Calu3 (cell line): ENCODE results near the gene C8G. TPM values are rescaled to one million over a fixed set of nuclear protein-coding genes. Genes with fewer than 3 reads are reported as not detected.

Source experiments
- BruUV-seq: library from RNA; stranded (reverse); fragments of 400-500 nt; replicated peaks from 2 replicates; lab custom pipeline; 2021; lab: Mats Ljungman, UMichigan
- CTCF ChIA-PET: fragments of 300-600 bp; sonication (Branson Sonifier 250); formaldehyde crosslinking; loops from one replicate; lab custom pipeline; 2022; ENCODE audit warnings: antibody characterized with exemption; lab: Charles Lee
- DNase-seq: peaks from one replicate; pipeline ENCODE4 v3.0.0; 2022
- H3K27ac Mint-ChIP-seq: one replicate; pipeline ENCODE4 v1.8.0; 2022; ENCODE audit warnings: mixed read lengths; ENCODE audit not compliant: unreplicated experiment
- H3K27me3 Mint-ChIP-seq: one replicate; pipeline ENCODE4 v1.8.0; 2022; ENCODE audit warnings: mixed read lengths; ENCODE audit not compliant: unreplicated experiment
- H3K36me3 Mint-ChIP-seq: one replicate; pipeline ENCODE4 v1.8.0; 2022; ENCODE audit warnings: mild to moderate bottlenecking, moderate library complexity, mixed read lengths; ENCODE audit not compliant: insufficient read depth, unreplicated experiment
- H3K4me1 Mint-ChIP-seq: one replicate; pipeline ENCODE4 v1.8.0; 2022; ENCODE audit warnings: mild to moderate bottlenecking, low read depth, mixed read lengths; ENCODE audit not compliant: unreplicated experiment
- H3K4me3 Mint-ChIP-seq: one replicate; pipeline ENCODE4 v1.8.0; 2022; ENCODE audit warnings: mild to moderate bottlenecking, low read depth, moderate library complexity, mixed read lengths; ENCODE audit not compliant: unreplicated experiment
- H3K9me3 Mint-ChIP-seq: one replicate; pipeline ENCODE4 v1.8.0; 2022; ENCODE audit warnings: low read depth, mixed read lengths; ENCODE audit not compliant: unreplicated experiment
- intact Hi-C: fragments of 100-400 bp; cut with micrococcal nuclease; formaldehyde crosslinking; loops from one replicate; pipeline ENCODE4 v1.10.0; 2022; ENCODE audit not compliant: unreplicated experiment
- total RNA-seq: library from RNA; stranded (reverse); gene quantifications from 2 replicates; pipeline ENCODE4 v1.2.3, GENCODE V29; 2022
- TF ChIP-seq, protein P1 (sequence below): fragments of 200-600 bp; IDR thresholded peaks from one replicate; pipeline ENCODE4 v1.8.0; 2022; ENCODE audit warnings: antibody characterized with exemption; ENCODE audit not compliant: unreplicated experiment

C8G gene
- total RNA-seq, 1 experiment from 2014 or later: 3.9 TPM

GRCh38 chr9:136917902-136918301 is 27.1 kb upstream of the C8G start:
- CTCF ChIA-PET: no interaction called here
- DNase-seq: no peak

DNA sequence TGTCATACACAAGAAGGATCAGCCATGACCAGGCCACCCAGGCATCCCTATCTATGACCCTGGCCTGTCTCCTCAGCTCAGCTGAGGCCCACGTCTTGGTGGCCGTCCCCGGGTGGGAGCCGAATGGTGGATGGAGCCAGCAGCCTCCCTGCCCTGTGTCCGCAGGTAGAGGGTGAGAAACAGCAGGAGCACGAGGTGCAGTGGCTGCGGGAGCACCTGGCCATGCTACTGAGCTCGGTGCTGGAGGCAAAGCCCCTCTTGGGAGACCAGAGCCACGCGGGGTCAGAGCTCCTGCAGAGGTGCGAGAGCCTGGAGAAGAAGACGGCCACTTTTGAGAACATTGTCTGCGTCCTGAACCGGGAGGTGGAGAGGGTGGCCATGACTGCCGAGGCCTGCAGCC is 25.0 kb upstream of the C8G start:
- Mint-ChIP-seq H3K9me3 (no peaks in the 10 kb centered on the region), H3K4me1 (no peaks in the 10 kb centered on the region), H3K36me3 (peaks cover 51% of the 10 kb centered on the region), H3K27me3 (no peaks in the 10 kb centered on the region), H3K27ac (no peak overlapping the region), H3K4me3 (no peak overlapping the region)
- TF ChIP-seq, protein P1, sequence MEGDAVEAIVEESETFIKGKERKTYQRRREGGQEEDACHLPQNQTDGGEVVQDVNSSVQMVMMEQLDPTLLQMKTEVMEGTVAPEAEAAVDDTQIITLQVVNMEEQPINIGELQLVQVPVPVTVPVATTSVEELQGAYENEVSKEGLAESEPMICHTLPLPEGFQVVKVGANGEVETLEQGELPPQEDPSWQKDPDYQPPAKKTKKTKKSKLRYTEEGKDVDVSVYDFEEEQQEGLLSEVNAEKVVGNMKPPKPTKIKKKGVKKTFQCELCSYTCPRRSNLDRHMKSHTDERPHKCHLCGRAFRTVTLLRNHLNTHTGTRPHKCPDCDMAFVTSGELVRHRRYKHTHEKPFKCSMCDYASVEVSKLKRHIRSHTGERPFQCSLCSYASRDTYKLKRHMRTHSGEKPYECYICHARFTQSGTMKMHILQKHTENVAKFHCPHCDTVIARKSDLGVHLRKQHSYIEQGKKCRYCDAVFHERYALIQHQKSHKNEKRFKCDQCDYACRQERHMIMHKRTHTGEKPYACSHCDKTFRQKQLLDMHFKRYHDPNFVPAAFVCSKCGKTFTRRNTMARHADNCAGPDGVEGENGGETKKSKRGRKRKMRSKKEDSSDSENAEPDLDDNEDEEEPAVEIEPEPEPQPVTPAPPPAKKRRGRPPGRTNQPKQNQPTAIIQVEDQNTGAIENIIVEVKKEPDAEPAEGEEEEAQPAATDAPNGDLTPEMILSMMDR: no peak
- DNase-seq: no peak
- no TSS peak for BruUV-seq
- CTCF ChIA-PET: no interaction called here
- intact Hi-C loops: no loop called here

More at GRCh38 chr9:136917902-136918301, 27.1 kb upstream of the C8G start:
- no peaks in the 10 kb centered on the region for H3K4me1 Mint-ChIP-seq
- no peak overlapping the region for H3K27ac Mint-ChIP-seq
- H3K27me3 Mint-ChIP-seq: no peaks in the 10 kb centered on the region
- peaks cover 50% of the 10 kb centered on the region for H3K36me3 Mint-ChIP-seq
- TF ChIP-seq, protein P1: no peak
- no TSS peak for BruUV-seq
- H3K9me3 Mint-ChIP-seq: no peaks in the 10 kb centered on the region
- intact Hi-C loops: no loop called here
- no peak overlapping the region for H3K4me3 Mint-ChIP-seq

DNA sequence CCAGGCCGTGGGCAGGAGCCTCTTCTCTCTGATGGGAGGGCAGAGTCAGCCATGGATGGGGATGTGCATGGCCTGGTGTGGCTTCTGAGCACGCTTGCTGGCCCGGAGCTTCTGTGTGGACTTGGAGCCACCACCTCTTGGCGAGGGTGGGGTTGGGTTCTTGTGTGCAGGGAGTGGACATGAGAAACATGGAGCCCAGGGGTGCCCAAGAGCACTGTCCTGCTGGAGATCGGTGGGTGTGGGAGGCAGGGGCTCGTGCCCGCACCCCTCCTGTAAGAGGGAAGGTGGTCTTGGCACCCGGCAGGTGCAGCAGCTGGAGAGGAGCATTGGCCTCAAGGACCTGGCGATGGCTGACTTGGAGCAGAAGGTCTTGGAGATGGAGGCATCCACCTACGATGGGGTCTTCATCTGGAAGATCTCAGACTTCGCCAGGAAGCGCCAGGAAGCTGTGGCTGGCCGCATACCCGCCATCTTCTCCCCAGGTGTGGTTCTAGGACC is 24.3 kb upstream of the C8G start:
- no TSS peak for BruUV-seq
- DNase-seq: no peak
- Mint-ChIP-seq H3K9me3 (no peaks in the 10 kb centered on the region), H3K4me3 (no peak overlapping the region), H3K27ac (no peak overlapping the region), H3K36me3 (peaks cover 47% of the 10 kb centered on the region), H3K27me3 (no peaks in the 10 kb centered on the region), H3K4me1 (no peaks in the 10 kb centered on the region)
- intact Hi-C loops: no loop called here
- CTCF ChIA-PET: no interaction called here
- TF ChIP-seq, protein P1: no peak

DNA sequence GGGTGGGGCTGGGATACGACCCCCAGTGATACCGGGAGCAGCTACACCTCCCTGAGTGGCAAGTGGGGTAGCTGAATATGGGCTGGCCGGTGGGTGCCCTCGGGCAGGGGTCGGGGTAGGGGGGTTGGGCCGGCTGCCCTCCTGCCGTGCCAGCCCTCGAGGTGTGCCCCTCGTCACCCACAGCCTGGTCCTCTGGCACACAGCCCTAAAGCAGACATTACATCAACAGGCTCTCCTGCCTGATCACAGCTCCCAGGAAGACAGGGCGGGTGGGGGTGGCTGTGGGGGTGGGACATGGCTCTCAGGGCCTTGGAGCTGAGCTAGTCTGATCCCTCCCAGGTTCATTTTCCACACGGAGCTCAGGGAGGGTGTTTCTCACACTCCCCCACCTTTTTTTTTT is 23.7 kb upstream of the C8G start:
- no peak overlapping the region for H3K4me3 Mint-ChIP-seq
- H3K9me3 Mint-ChIP-seq: no peaks in the 10 kb centered on the region
- H3K4me1 Mint-ChIP-seq: no peaks in the 10 kb centered on the region
- TF ChIP-seq, protein P1: no peak
- DNase-seq: no peak
- CTCF ChIA-PET: no interaction called here
- intact Hi-C loops: no loop called here
- BruUV-seq: no TSS peak
- peaks cover 46% of the 10 kb centered on the region for H3K36me3 Mint-ChIP-seq
- no peaks in the 10 kb centered on the region for H3K27me3 Mint-ChIP-seq
- no peak overlapping the region for H3K27ac Mint-ChIP-seq
